ENCODE measurements around the gene ARID3A.
A peak's percentile ranks its signal among the peaks of the same experiment; 100 is the strongest.
"Not testable (repeated sequence)": the region's sequence is repeated elsewhere in the genome, so short reads cannot be mapped to it uniquely, and the experiment has no call there.

ARID3A gene

GRCh38 chr19:1018932-1019615, 93.2 kb downstream of the ARID3A start:
- DNase-seq, result peak; percentile 16

- DNase-seq, result no peak
These were observed 93.8 kb downstream of the ARID3A start for GRCh38 chr19:1019616-1019961.

- peak; percentile 18 for DNase-seq
These were observed 94.4 kb downstream of the ARID3A start for GRCh38 chr19:1019980-1020867.

- peak; percentile 97 for DNase-seq
These were observed 95.1 kb downstream of the ARID3A start, which contains the start of gene TMEM259 for GRCh38 chr19:1020868-1021425. TMEM259 (minus strand) TSS chr19:1021123; CDS start chr19:1020996, 127 bp downstream.

GRCh38 chr19:1023883-1024188, 98.0 kb downstream of the ARID3A start:
- DNase-seq, result not testable (repeated sequence)

GRCh38 chr19:1025080-1025479, 99.2 kb downstream of the ARID3A start:
- DNase-seq, result not testable (repeated sequence)
